Measurements from ENCODE around the gene P4HA3. TPM values are rescaled to one million over a fixed set of nuclear protein-coding genes. Genes with fewer than 3 reads are reported as not detected.

Gene P4HA3
- total RNA-seq, 1 experiment from 2014 or later, result 0.13 TPM

DNA sequence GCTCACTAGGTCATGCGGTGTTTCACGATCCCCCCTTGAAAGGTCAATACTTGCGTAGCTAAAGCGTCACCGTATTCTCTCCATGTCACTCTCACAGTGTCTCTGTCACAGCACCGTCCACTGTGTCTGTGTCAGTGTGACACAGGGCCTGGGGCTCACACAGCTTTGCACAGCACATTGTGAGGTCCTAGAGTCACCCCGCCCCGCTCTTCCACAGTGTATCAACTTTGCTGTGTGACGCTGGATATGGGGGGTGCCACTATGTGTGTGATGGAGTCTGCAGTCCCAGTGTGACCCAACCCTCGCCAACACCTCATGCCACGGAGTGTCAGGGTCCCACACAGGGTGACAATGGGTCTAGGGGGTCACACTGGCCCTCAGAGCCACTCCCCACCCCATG lies 583 bp downstream of the P4HA3 start:
- Mint-ChIP-seq H3K9me3 (no peaks in the 10 kb centered on the region), H3K36me3 (no peaks in the 10 kb centered on the region), H3K4me1 (peaks cover 9% of the 10 kb centered on the region), H3K27ac (no peak overlapping the region), H3K27me3 (ENCODE audit: low read depth) (peaks cover 67% of the 10 kb centered on the region), H3K4me3 (peak overlapping the region; percentile 63)
- TF ChIP-seq, protein P1, sequence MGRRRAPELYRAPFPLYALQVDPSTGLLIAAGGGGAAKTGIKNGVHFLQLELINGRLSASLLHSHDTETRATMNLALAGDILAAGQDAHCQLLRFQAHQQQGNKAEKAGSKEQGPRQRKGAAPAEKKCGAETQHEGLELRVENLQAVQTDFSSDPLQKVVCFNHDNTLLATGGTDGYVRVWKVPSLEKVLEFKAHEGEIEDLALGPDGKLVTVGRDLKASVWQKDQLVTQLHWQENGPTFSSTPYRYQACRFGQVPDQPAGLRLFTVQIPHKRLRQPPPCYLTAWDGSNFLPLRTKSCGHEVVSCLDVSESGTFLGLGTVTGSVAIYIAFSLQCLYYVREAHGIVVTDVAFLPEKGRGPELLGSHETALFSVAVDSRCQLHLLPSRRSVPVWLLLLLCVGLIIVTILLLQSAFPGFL (CRISPR knock-in tag; IDR thresholded peaks at IDR 0.05; ENCODE audit: borderline replicate concordance), result no peak
- TF ChIP-seq ZBTB21 (CRISPR knock-in tag; IDR thresholded peaks at IDR 0.05; ENCODE audit: borderline replicate concordance) (no peak), NR3C1 (CRISPR knock-in tag; conservative IDR thresholded peaks at IDR 0.05; ENCODE audit: low read depth) (no peak), NR1H2 (CRISPR knock-in tag; IDR thresholded peaks at IDR 0.05) (no peak), FOXP1 (CRISPR knock-in tag; IDR thresholded peaks at IDR 0.05; ENCODE audit: borderline replicate concordance) (no peak), ZNF219 (CRISPR knock-in tag; IDR thresholded peaks at IDR 0.05; ENCODE audit: borderline replicate concordance) (no peak), RELA (CRISPR knock-in tag; IDR thresholded peaks at IDR 0.05; ENCODE audit: borderline replicate concordance) (no peak), ZNF121 (CRISPR knock-in tag; IDR thresholded peaks at IDR 0.05) (no peak), TEAD1 (CRISPR knock-in tag; IDR thresholded peaks at IDR 0.05) (no peak), FOXK1 (CRISPR knock-in tag; IDR thresholded peaks at IDR 0.05) (no peak), KAT7 (CRISPR knock-in tag; IDR thresholded peaks at IDR 0.05; ENCODE audit: borderline replicate concordance) (no peak), NFE2L1 (CRISPR knock-in tag; IDR thresholded peaks at IDR 0.05) (no peak), ZNF263 (CRISPR knock-in tag; IDR thresholded peaks at IDR 0.05; ENCODE audit: low read depth) (no peak), SOX15 (CRISPR knock-in tag; IDR thresholded peaks at IDR 0.05) (no peak)
- TF ChIP-seq, protein P2, sequence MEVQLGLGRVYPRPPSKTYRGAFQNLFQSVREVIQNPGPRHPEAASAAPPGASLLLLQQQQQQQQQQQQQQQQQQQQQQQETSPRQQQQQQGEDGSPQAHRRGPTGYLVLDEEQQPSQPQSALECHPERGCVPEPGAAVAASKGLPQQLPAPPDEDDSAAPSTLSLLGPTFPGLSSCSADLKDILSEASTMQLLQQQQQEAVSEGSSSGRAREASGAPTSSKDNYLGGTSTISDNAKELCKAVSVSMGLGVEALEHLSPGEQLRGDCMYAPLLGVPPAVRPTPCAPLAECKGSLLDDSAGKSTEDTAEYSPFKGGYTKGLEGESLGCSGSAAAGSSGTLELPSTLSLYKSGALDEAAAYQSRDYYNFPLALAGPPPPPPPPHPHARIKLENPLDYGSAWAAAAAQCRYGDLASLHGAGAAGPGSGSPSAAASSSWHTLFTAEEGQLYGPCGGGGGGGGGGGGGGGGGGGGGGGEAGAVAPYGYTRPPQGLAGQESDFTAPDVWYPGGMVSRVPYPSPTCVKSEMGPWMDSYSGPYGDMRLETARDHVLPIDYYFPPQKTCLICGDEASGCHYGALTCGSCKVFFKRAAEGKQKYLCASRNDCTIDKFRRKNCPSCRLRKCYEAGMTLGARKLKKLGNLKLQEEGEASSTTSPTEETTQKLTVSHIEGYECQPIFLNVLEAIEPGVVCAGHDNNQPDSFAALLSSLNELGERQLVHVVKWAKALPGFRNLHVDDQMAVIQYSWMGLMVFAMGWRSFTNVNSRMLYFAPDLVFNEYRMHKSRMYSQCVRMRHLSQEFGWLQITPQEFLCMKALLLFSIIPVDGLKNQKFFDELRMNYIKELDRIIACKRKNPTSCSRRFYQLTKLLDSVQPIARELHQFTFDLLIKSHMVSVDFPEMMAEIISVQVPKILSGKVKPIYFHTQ (CRISPR knock-in tag; IDR thresholded peaks at IDR 0.05), result no peak
- TF ChIP-seq, protein P3, sequence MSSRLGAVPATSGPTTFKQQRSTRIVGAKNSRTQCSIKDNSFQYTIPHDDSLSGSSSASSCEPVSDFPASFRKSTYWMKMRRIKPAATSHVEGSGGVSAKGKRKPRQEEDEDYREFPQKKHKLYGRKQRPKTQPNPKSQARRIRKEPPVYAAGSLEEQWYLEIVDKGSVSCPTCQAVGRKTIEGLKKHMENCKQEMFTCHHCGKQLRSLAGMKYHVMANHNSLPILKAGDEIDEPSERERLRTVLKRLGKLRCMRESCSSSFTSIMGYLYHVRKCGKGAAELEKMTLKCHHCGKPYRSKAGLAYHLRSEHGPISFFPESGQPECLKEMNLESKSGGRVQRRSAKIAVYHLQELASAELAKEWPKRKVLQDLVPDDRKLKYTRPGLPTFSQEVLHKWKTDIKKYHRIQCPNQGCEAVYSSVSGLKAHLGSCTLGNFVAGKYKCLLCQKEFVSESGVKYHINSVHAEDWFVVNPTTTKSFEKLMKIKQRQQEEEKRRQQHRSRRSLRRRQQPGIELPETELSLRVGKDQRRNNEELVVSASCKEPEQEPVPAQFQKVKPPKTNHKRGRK (CRISPR knock-in tag; IDR thresholded peaks at IDR 0.05; ENCODE audit: borderline replicate concordance), result no peak
- TF ChIP-seq, protein P4, sequence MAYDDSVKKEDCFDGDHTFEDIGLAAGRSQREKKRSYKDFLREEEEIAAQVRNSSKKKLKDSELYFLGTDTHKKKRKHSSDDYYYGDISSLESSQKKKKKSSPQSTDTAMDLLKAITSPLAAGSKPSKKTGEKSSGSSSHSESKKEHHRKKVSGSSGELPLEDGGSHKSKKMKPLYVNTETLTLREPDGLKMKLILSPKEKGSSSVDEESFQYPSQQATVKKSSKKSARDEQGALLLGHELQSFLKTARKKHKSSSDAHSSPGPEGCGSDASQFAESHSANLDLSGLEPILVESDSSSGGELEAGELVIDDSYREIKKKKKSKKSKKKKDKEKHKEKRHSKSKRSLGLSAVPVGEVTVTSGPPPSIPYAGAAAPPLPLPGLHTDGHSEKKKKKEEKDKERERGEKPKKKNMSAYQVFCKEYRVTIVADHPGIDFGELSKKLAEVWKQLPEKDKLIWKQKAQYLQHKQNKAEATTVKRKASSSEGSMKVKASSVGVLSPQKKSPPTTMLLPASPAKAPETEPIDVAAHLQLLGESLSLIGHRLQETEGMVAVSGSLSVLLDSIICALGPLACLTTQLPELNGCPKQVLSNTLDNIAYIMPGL (CRISPR knock-in tag; IDR thresholded peaks at IDR 0.05), result no peak
- TF ChIP-seq, protein P5, sequence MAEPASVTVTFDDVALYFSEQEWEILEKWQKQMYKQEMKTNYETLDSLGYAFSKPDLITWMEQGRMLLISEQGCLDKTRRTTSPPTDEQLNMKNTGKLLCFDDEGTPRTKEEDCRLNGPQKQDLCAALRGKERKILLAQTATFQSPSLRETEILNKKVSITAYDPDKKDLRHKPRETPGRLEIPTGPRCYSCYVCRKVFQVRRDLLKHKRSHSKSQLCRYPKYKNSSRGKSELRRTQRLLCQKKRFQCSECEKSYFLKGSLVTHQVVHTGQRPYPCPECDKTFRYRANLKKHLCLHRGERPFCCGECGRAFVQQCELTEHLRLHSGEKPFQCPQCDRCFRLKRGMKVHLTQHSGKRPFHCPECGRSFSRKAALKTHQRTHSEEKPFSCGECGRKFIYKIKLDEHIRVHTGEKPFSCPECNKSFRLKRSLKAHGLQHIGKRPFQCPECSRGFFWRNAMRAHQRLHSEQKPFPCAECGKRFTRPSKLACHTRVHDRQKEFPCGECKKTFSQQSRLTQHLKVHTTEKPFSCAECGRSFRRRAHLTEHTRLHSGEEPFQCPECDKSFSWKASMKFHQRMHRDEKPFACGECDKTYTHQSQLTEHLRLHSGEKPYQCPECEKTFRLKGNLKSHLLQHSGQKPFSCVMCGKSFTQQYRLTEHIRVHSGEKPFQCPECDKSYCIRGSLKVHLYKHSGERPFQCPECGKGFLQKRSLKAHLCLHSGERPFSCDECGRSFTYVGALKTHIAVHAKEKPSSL (CRISPR knock-in tag; conservative IDR thresholded peaks at IDR 0.05), result no peak
- TF ChIP-seq, protein P6, sequence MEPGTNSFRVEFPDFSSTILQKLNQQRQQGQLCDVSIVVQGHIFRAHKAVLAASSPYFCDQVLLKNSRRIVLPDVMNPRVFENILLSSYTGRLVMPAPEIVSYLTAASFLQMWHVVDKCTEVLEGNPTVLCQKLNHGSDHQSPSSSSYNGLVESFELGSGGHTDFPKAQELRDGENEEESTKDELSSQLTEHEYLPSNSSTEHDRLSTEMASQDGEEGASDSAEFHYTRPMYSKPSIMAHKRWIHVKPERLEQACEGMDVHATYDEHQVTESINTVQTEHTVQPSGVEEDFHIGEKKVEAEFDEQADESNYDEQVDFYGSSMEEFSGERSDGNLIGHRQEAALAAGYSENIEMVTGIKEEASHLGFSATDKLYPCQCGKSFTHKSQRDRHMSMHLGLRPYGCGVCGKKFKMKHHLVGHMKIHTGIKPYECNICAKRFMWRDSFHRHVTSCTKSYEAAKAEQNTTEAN (CRISPR knock-in tag; IDR thresholded peaks at IDR 0.05), result no peak
- TF ChIP-seq, protein P7, sequence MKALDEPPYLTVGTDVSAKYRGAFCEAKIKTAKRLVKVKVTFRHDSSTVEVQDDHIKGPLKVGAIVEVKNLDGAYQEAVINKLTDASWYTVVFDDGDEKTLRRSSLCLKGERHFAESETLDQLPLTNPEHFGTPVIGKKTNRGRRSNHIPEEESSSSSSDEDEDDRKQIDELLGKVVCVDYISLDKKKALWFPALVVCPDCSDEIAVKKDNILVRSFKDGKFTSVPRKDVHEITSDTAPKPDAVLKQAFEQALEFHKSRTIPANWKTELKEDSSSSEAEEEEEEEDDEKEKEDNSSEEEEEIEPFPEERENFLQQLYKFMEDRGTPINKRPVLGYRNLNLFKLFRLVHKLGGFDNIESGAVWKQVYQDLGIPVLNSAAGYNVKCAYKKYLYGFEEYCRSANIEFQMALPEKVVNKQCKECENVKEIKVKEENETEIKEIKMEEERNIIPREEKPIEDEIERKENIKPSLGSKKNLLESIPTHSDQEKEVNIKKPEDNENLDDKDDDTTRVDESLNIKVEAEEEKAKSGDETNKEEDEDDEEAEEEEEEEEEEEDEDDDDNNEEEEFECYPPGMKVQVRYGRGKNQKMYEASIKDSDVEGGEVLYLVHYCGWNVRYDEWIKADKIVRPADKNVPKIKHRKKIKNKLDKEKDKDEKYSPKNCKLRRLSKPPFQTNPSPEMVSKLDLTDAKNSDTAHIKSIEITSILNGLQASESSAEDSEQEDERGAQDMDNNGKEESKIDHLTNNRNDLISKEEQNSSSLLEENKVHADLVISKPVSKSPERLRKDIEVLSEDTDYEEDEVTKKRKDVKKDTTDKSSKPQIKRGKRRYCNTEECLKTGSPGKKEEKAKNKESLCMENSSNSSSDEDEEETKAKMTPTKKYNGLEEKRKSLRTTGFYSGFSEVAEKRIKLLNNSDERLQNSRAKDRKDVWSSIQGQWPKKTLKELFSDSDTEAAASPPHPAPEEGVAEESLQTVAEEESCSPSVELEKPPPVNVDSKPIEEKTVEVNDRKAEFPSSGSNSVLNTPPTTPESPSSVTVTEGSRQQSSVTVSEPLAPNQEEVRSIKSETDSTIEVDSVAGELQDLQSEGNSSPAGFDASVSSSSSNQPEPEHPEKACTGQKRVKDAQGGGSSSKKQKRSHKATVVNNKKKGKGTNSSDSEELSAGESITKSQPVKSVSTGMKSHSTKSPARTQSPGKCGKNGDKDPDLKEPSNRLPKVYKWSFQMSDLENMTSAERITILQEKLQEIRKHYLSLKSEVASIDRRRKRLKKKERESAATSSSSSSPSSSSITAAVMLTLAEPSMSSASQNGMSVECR (CRISPR knock-in tag; IDR thresholded peaks at IDR 0.05; ENCODE audit: borderline replicate concordance), result no peak
- ChIA-PET CTCF (interaction anchor here (0.9 to 1.0 kb wide), 2 partner anchors 11 to 56 kb away, joined by 4 to 7 read pairs; no protein-coding TSS in a partner anchor), POLR2A (no interaction called here)
- DNase-seq (ENCODE audit: low spot score) (no peak), ATAC-seq (no peak)
